Right lobe of liver (tissue), 4 donors: ENCODE results near the gene GNB1L.

ENCODE experiments used
- CTCF ChIP-seq, 4 donors: fragments of 200-600 bp in 3 of 4; fragments of 450-650 bp in 1 of 4; IDR thresholded peaks; one replicate each; pipeline versions ENCODE4 v1.5.1 to v1.8.0; 2016 to 2022; ENCODE audit warnings: antibody characterized with exemption in 4 of 4, mild to moderate bottlenecking in 2 of 4
- POLR2A ChIP-seq: fragments of 450-650 bp; IDR thresholded peaks from one replicate; pipeline ENCODE4 v1.6.1; 2017; ENCODE audit warnings: antibody characterized with exemption, mild to moderate bottlenecking
- donor health status: DM: no; HTN: no; CAD: no.
- donor health status: DM: no; HTN: no; CAD: no.
- donor health status: DM: no; HTN: yes; CAD: no.

DNA sequence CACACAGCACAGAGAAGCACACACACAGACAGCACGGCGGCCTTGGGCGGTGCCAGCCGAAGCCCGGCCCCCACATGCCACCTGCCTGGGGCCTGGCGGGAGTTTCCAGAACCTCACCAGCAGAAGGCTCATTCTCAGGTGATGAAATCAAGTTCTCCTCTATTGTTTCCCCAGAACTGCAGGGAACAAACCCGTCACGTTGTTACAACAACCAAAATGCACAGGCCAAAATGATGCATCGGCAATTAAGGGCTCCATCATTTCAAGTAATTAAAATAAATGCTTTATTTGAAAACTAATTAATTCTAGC lies 30.8 kb downstream of the GNB1L start:
- TF ChIP-seq CTCF (IDR thresholded peaks at IDR 0.05) (no peak), POLR2A (no peak)
